ENCODE data around the gene PAK6.

GRCh38 chr15:40295877-40296560 lies 57.2 kb downstream of the PAK6 start:
- no peak for TF ChIP-seq CTCF (IDR thresholded peaks at IDR 0.05; ENCODE audit: insufficient read depth, low read length)
- no peak for TF ChIP-seq SPI1 (IDR thresholded peaks at IDR 0.05; ENCODE audit: borderline replicate concordance, low read depth)
- no peak for TF ChIP-seq POLR2AphosphoS5 (IDR thresholded peaks at IDR 0.05; ENCODE audit: low read depth)
- no peak for TF ChIP-seq REST (IDR thresholded peaks at IDR 0.05; ENCODE audit: insufficient replicate concordance, low read depth)

Measured in HL-60 (cell line).